Measurements from ENCODE around the gene FCHSD2.
A peak's percentile ranks its signal among the peaks of the same experiment; 100 is the strongest.

The FCHSD2 gene

GRCh38 chr11:73141309-73142127 lies 600 bp downstream of the FCHSD2 start (continued):
- peak; percentile 80 for TF ChIP-seq ZNF398 (tag by site-specific recombination; IDR thresholded peaks at IDR 0.05)
- peak; percentile 87 for TF ChIP-seq ZBTB44 (tag by site-specific recombination; IDR thresholded peaks at IDR 0.05)
- no peak for TF ChIP-seq ZFP37 (tag by site-specific recombination; IDR thresholded peaks at IDR 0.05)
- peak; percentile 73 for TF ChIP-seq ZNF335 (tag by site-specific recombination; conservative IDR thresholded peaks at IDR 0.05)
- TF ChIP-seq ZBTB48 (tag by site-specific recombination; IDR thresholded peaks at IDR 0.05) = peak; percentile 68
- no peak for TF ChIP-seq ZBTB21 (tag by site-specific recombination; IDR thresholded peaks at IDR 0.05)
- peak; percentile 51 for TF ChIP-seq ZIC2 (tag by site-specific recombination; IDR thresholded peaks at IDR 0.05)
- TF ChIP-seq GLI2 (tag by site-specific recombination; IDR thresholded peaks at IDR 0.05; ENCODE audit: borderline replicate concordance, low read depth) = no peak
- 0 out of 2 replicates have a peak, but pooled peaks have one; percentile 41 for TF ChIP-seq EGR2 (tag by site-specific recombination; IDR thresholded peaks at IDR 0.05; ENCODE audit: low read depth)
- peak; percentile 86 for TF ChIP-seq ZNF660 (tag by site-specific recombination; IDR thresholded peaks at IDR 0.05)
- peak; percentile 82 for TF ChIP-seq GLIS1 (tag by site-specific recombination; IDR thresholded peaks at IDR 0.05)
- TF ChIP-seq GLIS2 (tag by site-specific recombination; IDR thresholded peaks at IDR 0.05) = peak; percentile 78
- peak; percentile 16; the same call in 1 of the 2 replicates for TF ChIP-seq ZNF513 (tag by site-specific recombination; IDR thresholded peaks at IDR 0.05)
- no peak for TF ChIP-seq WT1 (tag by site-specific recombination; IDR thresholded peaks at IDR 0.05)

GRCh38 chr11:73141031-73141308 lies 1.1 kb downstream of the FCHSD2 start:
- peaks cover 3% of the 10 kb centered on the region; the same call in 1 of the 2 replicates for H3K4me1 ChIP-seq (ENCODE audit: control insufficient read depth, insufficient read depth, low read length)
- peak overlapping the region; percentile 11; the same call in 1 of the 2 replicates for H3K27ac ChIP-seq (ENCODE audit: extremely low read depth, low read depth, low read length)
- ChIA-PET POLR2A (no interaction called here), CTCF (interaction anchor here (1.7 kb wide), 1 partner anchor 27 kb away, joined by 3 read pairs; no protein-coding TSS in a partner anchor)
- TF ChIP-seq SP2 (tag by site-specific recombination; IDR thresholded peaks at IDR 0.05) (0 out of 2 replicates have a peak, but pooled peaks have one; percentile 10), ZBTB48 (tag by site-specific recombination; IDR thresholded peaks at IDR 0.05) (peak; percentile 14; the same call in 1 of the 2 replicates), EGR2 (tag by site-specific recombination; IDR thresholded peaks at IDR 0.05; ENCODE audit: low read depth) (peak; percentile 60), ZNF362 (tag by site-specific recombination; IDR thresholded peaks at IDR 0.05) (no peak), ZBTB20 (tag by site-specific recombination; IDR thresholded peaks at IDR 0.05) (peak; percentile 69)
- peaks cover 0 to 5% of the 10 kb centered on the region in 2 experiments; a peak in 2 of 3 replicates for H3K36me3 ChIP-seq (ENCODE audit: control insufficient read depth in 2 of 2, insufficient read depth in 1 of 2, low read length in 2 of 2)
- H3K4me3 ChIP-seq (ENCODE audit: low read depth, low read length) = peak overlapping the region; percentile 93
- no peaks in the 10 kb centered on the region for H3K9me3 ChIP-seq (ENCODE audit: control insufficient read depth, insufficient read depth, low read depth, low read length)

Measured in HEK293 (cell line).